Stimulated activated naive CD8-positive, alpha-beta T cell treated with anti-CD3 and anti-CD28 coated beads, Interleukin-15, Interleukin-2, amounts not matched to agents 100 U/mL and 50 U/mL, for 24 hours (primary cell): ENCODE results near the gene FANK1.
"Not testable (repeated sequence)": the region's sequence is repeated elsewhere in the genome, so short reads cannot be mapped to it uniquely, and the experiment has no call there.

Source experiments
- ATAC-seq: fragments of 150-1000 bp; cut with Tn5 transposase; one replicate; pipeline ENCODE4 v1.10.0; 2021
- DNase-seq: peaks from one replicate; pipeline ENCODE4 v3.0.0; 2021

FANK1 gene

DNA sequence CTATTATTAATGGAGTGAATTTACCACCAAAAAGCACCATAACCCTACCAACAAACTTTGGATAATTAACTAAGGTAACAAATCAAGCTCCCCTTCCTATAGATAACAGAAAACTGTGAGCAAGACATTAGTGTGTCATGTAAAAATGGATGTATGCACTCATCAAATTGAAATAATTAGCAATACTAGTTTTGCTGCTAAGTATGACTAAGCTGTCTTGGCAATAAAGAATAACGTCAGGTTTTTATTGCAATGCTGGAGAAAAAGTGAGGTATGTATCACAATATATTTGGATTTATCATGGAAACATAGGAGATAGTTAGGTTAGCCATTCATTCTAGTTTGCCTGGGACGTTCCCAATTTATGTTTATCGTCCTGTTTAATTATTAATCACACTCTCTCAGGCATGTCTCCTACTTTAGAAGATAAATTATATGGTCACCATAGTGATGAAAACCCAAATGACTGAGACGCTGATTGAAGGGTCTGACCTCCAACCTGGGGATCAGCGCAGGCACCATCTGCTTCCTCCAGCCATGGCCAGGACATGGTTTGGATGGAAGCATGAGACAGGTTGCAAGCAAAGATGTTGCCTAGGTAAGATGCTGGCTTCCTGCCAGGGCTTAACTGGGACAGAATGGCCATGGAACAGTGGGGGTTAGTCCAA is 125.6 kb downstream of the FANK1 start:
- ATAC-seq: no peak
- no peak for DNase-seq

DNA sequence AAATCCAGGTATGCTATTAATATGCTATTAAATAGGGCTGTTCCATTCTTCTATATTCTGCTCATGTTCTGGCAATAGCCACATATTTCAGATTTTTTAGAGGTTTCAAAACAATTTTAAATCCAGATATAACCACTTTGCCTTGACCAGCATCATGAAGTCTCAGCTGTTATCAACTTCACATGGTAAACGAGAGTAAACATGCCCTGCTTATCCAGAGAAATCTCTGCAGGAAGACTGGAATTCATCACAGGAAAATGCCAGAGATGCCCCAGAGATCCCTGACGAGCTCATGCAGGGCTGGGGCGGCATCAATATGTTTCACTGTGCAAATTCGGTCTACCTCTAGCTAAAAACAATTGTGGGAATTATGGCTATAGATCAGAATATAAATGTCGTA is 126.5 kb downstream of the FANK1 start:
- DNase-seq: no peak
- no peak for ATAC-seq

DNA sequence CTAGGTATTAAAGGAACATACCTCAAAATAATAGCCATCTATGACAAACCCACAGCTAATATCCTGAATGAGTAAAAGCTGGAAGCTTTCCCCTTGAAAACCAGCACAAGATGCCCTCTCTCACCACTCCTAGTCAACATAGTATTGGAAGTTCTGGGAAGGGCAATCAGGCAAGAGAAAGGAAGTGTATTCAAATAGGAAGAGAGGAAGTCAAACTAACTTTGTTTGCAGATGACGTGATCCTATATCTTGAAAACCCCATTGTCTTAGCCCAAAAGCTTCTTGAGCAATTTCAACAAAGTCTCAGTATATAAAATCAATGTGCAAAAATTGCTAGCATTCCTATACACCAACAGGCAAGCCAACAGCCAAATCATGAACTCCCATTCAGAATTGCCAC is 131.3 kb downstream of the FANK1 start:
- ATAC-seq: no peak
- DNase-seq: no peak

DNA sequence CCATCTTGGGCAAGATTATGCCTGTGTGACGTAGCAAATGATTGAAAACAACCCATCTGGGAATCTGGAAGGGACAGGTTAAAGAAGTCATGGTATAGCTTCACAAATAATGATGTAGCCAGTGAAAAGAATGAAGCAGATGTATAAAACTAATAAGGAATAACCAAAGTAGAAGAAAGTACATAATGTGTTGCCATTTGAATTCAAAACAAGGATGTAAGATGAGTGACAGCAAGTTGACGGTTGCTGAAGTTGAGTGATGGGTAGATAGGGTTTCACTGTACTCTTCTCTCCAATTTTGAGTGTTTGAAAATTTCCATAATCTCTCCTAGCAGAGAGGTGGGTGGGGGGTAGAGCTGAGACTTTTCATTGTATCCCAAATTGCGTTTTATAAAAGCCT is 133.6 kb downstream of the FANK1 start:
- DNase-seq: no peak
- no peak for ATAC-seq

DNA sequence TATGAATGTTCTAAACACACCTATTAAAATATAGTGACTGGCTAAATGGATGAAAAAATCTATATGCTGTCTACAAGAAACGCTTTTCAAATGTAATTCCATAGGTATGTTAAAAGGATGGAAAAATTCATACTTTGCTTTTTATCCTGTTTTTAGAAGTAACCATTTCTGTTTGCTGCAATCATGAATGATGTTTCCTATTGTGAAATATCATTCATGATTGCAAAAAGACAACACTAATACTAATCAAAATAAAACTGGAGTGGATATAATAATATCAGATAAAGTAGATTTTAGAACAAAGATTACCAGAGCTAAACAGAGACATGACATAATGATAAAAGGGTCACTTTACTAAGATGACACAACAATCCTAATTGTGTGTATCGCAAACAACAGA is 138.2 kb downstream of the FANK1 start:
- DNase-seq (no peak), ATAC-seq (no peak)

DNA sequence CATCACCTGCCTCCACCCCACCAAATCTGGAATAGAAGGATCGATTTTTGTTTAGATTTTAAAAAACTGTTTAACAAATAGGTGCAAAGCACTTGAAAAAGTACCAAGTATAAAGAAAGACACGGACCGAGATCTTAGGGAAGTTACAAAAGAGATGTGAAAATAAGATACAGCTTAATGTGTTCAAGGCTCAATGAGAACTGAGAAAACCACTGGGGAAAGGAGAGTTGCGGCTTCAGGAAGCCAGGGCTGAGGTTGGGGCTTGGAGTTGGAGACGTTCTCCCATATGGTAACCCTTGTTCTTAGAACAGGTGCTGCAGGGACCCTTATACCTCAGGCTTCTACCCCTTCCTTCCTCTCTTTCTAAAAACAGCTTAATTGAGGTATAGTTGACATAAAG is 140.2 kb downstream of the FANK1 start:
- DNase-seq: no peak
- ATAC-seq: no peak

DNA sequence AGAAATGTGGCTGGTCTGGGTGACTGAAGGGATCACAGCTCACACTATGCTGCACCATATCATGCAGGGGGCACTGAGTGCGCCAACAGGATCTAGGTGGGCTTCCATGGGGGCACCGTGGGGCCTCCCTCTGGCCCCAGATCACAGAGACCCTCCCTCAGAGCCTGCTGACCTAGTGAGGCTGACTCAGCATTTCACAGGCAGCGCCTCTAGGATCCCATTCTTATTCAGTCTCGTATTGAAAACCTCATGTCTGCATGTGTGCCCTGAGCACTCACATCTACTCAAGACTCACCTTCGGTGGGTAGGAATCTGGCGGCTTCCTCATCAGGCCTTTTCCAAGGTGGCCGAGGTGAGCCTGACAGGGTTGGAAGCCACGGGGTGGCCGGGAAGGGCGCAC is 141.6 kb downstream of the FANK1 start:
- ATAC-seq: no peak

DNA sequence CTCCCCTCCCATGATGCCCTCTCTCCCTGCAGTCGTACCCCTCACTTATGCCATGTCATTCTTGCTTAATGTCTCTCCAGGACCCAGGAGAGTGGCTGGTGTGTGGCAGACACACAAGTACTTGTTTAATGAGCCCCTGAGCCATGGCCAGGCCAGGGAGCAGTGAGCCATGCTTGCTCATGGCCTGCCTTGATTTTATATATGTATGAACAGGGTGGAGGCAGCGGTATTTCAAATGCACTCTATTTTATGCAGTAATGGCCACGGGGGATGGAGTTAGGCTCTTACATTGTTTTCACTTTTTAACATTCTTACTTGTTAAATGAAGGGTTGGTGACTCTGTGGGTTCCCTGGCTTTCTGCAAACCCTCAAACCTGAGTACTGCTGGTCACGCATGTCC is 144.8 kb downstream of the FANK1 start:
- DNase-seq (no peak), ATAC-seq (no peak)

More for the DNA sequence above, 141.6 kb downstream of the FANK1 start:
- no peak for DNase-seq

DNA sequence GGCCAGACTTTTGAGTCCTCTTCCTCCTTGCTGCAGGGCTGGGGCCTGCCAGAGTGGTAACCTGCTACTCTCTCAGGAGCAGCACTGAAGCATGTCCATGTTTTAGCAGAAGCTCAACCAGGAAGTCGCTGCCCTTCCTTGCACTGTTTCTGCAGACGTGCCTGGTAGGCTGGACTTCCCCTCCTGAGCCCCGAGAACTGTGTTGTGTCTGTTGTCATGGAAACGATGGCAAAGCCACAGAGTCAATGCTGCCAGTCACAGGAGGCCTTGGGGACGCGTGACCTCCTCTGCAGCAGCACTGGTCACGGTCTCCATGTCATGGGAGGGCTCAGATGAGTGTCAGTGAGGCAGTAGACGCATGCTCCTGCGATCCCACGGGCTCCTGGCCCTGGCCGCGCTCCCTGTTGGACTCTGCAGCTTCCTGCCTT is 145.5 kb downstream of the FANK1 start:
- ATAC-seq (peak; percentile 95), DNase-seq (peak; percentile 74)

DNA sequence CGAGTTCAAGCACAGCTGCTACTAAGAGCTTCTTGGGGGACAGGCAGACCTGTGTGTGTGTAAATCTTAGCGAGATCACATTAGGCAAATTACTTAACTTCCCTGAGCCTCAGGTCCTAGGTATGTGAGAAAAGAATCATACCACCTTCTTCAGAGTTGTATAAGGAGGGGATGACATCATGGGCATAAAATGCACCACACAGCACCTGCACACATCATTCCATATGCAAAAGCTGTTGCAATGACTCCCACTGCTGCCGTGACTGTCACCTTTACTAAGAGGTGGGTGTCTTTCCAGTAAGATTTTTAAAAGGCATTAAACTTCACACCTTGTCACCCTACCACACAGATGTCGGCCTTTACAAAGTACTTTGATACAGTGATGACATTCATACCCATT is 146.0 kb downstream of the FANK1 start:
- ATAC-seq (peak; percentile 4), DNase-seq (no peak)

DNA sequence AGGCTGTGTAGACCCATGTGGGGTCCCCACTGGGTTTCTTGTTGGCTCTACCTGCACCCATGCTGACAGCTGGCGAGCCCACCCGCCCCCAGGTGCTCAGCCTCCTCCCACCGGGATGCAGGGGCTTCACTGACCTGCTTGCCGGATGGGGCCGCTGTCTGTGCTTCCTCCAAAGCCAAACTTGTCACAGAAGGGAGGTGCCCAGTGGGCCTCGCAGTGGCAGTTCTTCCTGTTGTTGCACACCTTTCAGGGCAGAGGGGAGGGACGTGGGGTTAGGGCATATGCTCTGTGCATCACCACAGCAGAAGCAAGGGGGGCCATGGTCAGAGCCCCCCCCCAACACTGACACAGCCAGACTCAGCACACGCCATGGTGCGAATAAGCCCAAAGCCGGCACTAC is 146.5 kb downstream of the FANK1 start:
- ATAC-seq: no peak

DNA sequence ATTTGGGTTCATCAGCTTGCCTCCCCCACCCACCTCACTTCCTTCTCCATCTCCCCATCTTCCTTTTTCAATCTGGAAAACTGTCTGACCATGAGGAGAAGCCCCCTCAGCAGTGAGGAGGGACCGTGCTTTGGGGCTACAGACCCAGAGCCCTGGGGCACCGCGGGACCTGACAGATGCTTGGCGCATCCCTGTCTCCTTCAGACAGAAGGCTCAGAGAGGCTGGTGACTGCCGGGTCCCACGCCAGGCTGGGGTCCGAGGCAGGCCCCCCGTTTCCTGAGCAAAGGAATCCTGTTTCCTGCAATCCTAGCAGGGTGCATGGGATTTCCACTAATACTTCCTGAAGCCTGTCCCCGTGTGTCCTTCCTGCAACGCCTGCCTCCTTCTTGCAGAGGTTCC is 147.0 kb downstream of the FANK1 start:
- DNase-seq (no peak), ATAC-seq (no peak)

More for the DNA sequence above, 146.5 kb downstream of the FANK1 start:
- DNase-seq: no peak

DNA sequence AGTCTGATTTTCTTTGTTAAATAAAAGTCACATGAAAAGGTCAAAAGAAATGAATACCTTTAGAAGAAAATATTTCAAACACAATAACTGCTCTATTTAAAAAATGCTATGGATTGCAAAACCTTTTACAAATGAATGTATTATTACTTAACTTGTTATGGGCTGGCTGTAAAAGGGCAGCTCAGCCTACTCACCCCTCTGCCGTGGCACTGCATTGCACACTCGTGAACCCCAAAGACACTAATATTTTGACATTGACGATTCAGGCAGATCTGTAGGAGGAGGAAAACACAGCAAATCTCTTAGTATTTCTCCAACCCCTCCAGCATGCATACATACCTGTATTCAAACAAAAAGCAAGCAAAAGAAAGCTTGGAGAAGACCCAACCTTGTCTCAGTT is 149.5 kb downstream of the FANK1 start:
- ATAC-seq (no peak), DNase-seq (no peak)

DNA sequence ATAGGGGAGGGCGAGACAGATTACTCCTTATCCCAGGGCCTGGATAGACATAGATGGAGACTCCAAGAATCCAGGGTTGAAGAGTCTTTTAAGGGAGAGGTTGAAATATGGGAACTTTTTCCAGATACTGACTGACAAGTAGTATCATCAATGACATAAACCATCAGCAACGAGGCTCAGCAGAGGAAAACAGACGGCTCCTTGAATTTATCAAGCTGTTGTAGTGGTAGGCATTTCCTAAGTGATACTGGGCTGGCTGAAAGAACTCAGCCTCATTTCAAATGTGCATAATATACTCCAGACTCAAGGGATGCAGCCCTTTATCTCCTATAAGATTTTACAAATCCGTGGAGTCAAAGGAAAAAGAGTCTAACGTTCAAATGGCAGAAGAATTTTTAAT is 150.5 kb downstream of the FANK1 start:
- DNase-seq: no peak
- no peak for ATAC-seq

DNA sequence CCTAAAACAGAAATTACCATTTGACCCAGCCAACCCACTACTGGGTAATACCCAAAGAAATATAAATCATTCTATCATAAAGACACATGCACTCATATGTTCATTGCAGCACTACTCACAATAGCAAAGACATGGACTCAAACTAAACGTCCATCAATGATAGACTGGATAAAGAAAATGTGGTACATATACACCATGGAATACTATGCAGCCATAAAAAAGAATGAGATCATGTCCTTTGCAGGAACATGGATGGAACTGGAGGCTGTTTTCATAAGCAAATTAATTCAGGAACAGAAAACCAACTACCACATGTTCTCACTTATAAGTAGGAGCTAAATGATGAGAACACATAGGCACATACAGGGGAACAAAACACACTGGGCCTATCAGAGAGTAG is 151.4 kb downstream of the FANK1 start:
- DNase-seq, ATAC-seq: not testable (repeated sequence)

DNA sequence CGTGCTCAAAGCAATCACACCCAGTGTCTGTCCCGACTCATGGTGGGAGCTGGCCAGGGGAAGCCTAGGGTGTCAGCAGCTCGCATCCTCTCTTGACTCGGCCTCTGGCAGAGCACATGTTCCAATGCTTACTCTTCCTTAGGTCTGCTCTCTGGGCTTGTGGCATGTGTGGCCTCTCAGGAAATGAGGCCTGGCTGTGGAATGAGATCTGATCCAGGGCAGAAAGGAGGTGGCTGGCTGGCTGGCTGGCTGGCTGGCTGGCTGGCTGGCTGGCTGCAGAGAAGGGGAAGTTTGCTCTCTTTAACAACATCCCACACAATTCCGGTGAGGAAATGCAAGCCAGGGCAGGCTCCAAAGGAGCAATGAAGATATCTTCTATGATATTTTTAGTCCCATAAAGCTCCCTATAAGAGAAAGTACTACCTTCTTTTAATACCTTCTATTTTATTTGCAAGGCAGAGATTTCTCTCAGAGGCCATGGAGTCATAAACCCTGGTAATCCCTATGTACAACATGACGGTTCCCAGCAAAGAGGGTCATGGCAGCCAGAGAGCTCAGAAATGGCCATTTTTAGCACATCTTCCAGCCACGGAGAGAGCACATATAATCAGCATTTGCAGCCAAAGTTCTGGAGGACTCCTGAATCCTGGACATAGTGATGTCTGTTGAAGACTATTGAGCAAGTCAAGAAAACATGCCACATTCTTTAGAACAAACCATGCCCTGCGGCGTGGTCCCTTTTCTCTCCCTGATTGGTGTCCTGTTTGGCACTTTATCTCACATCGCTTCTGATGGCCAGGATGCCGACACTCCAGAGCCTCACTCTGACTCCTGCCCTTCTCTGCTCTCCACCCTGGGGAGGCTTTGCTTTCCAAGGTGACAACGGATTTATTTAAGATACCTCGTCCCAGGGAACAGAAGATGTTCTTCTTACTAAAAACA is 153.7 kb downstream of the FANK1 start:
- ATAC-seq (no peak), DNase-seq (no peak)

DNA sequence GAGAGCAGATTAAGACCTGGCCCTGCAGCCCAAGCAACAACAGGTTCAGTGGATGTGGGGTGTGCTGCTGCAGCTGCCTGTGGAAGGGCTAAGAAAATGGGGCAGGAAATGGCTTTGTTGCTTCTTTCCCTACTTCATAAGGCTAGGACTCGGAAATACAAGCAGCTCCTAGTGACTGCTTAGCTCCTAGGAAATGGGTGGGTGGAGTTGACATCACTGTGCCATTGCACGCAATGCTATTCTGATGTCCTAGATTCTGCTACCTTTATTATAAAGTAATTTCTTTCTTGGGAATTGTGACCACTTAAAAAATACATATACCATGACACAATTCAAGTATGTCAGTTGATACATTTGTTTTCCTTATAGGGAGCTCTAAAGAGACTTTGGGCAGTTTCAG is 155.8 kb downstream of the FANK1 start:
- ATAC-seq (no peak), DNase-seq (no peak)

DNA sequence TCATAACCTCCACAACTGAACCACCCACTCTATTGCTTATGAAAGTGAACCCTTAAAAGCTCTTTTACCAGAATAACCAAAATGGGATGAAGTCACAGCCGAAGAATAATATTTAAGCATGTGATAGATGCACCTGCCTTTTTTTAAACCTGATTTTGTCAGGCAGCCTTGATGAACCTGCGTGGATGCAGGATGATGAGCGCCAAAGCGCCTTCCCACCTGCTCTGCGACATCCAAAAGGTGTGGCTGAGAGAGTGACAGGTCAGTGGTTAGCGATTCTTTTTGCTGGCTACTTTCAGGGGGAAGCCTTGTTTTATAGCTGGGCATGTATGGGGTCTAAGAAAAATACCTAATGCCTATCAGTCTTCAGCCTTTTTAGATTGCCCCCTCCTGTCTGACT is 157.8 kb downstream of the FANK1 start:
- DNase-seq (no peak), ATAC-seq (no peak)

DNA sequence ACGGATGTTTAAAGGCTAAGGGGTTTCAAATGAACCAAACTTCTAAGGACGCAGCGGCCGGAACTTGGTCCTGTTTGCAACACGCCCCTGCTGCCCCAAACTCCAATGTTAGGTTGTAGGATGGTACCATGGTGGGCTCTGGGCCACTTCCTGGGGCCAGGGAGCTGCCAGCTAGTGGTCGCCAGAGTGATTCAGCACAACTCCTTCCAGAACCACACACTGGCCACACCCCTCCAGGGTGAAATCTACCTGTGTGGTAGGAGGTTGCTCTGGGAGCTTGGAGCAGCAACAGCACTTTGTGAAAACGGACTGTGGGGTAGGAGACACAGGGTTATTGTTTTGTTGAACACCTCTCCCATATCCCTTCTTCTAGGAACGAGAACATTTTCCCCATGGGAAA is 161.1 kb downstream of the FANK1 start:
- no peak for DNase-seq

DNA sequence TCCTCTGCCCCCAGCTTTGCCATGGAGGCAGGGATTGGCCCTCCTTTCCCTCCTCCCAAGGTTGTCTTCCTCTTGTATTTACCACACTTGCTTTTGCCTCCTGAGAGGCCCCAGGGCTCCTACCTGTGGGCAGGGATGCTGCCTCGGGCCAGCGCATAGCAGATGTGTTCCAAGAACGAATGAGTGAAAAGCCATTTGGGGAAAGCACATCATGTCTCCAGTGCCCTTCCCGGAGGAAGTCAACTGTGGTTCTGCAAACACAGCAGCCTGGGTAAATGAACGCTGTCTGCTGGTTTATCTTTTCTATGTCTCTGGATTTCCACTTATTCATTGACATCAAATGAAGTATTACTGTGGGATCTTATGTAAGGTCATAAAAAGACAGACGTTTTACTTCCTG is 161.7 kb downstream of the FANK1 start:
- DNase-seq (no peak), ATAC-seq (no peak)

More for the DNA sequence above, 161.1 kb downstream of the FANK1 start:
- no peak for ATAC-seq

DNA sequence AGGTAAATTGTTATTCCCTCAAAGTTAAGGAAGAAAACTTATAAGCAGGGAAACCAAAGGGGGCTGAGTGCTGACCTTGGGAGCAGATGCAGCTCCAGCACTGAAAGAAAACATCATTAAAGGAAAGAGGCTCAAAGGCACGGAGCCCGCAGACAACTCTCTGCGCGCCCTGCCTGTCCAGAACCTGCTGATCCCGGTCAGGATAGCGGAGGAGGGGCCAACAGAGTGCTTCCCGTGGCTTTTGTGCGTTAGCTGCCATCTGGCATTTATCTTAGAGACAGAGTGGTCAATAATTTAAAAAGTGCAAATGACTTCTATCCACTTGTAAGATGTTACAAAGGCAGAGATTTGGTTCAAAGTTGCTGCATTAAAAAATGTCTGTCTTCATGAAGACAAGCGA is 162.1 kb downstream of the FANK1 start:
- ATAC-seq: no peak
- no peak for DNase-seq
